Colonic mucosa (tissue), 4 donors: Measurements from ENCODE around the gene UNC13B. TPM values are rescaled to one million over a fixed set of nuclear protein-coding genes. Genes with fewer than 3 reads are reported as not detected.
"Not testable (repeated sequence)": the region's sequence is repeated elsewhere in the genome, so short reads cannot be mapped to it uniquely, and the experiment has no call there.

Experiments used
- DNase-seq: peaks from one replicate; pipeline ENCODE4 v3.0.0-alpha.2; 2020
- H3K27ac ChIP-seq: fragments of 200-600 bp; one replicate; pipeline ENCODE4 v1.8.0; 2021
- H3K27me3 ChIP-seq: fragments of 200-600 bp; one replicate; pipeline ENCODE4 v1.8.0; 2021
- H3K36me3 ChIP-seq: fragments of 200-600 bp; one replicate; pipeline ENCODE4 v1.8.0; 2021
- H3K4me1 ChIP-seq: fragments of 200-600 bp; one replicate; pipeline ENCODE4 v1.8.0; 2021; ENCODE audit warnings: mild to moderate bottlenecking
- H3K4me3 ChIP-seq: fragments of 200-600 bp; one replicate; pipeline ENCODE4 v1.8.0; 2021
- H3K9ac ChIP-seq, 2 donors: one replicate each; pipeline ENCODE4 v1.7.0; 2013; ENCODE audit warnings: control low read depth in 2 of 2, low read depth in 2 of 2, low read length in 2 of 2
- H3K9me3 ChIP-seq: fragments of 200-600 bp; one replicate; pipeline ENCODE4 v1.8.0; 2021
- CTCF ChIP-seq: fragments of 200-600 bp; IDR thresholded peaks from one replicate; pipeline ENCODE4 v1.8.0; 2022; ENCODE audit warnings: antibody characterized with exemption, mild to moderate bottlenecking
- intact Hi-C: fragments of 100-400 bp; cut with DNase I; formaldehyde crosslinking; loops from one replicate; pipeline ENCODE4 v1.14.1; 2022
- total RNA-seq, 2 donors: library from RNA; stranded (reverse); fragmentation: NEBNext Ultra II Directional in 1 of 2; extraction: Animal tissue kit (Norgen Biotek cat#: 25700) in 1 of 2; gene quantifications; one replicate each; pipeline ENCODE4 v1.2.1, GENCODE V29; 2021
- donor health status: healthy.
- donor health status: DM: no; HTN: no; CAD: no.
- donor health status: DM: no; HTN: no; CAD: no.

The UNC13B gene
- total RNA-seq, 2 donors from 2014 or later: 43.6 to 56.1 TPM

- H3K9ac ChIP-seq: no peak overlapping the region
- H3K9me3 ChIP-seq: no peaks in the 10 kb centered on the region
- H3K36me3 ChIP-seq: peaks cover 7% of the 10 kb centered on the region
- no peak for TF ChIP-seq CTCF
- intact Hi-C loops: no loop called here
- no peak overlapping the region for H3K27ac ChIP-seq
- no peaks in the 10 kb centered on the region for H3K27me3 ChIP-seq
- H3K4me1 ChIP-seq: no peaks in the 10 kb centered on the region
- no peak overlapping the region for H3K4me3 ChIP-seq
- no peak for DNase-seq
These were observed 237.0 kb downstream of the UNC13B start for GRCh38 chr9:35398651-35399335.

- no peak for DNase-seq
- H3K4me1 ChIP-seq: no peaks in the 10 kb centered on the region
- H3K9me3 ChIP-seq: no peaks in the 10 kb centered on the region
- no peak for TF ChIP-seq CTCF
- no peak overlapping the region for H3K4me3 ChIP-seq
- H3K36me3 ChIP-seq: peaks cover 3% of the 10 kb centered on the region
- H3K9ac ChIP-seq: no peak overlapping the region
- no peak overlapping the region for H3K27ac ChIP-seq
- intact Hi-C loops: no loop called here
- H3K27me3 ChIP-seq: no peaks in the 10 kb centered on the region
These were observed 243.1 kb downstream of the UNC13B start for GRCh38 chr9:35404865-35405264.

GRCh38 chr9:35406183-35406959 is 244.6 kb downstream of the UNC13B start:
- H3K9me3 ChIP-seq: no peaks in the 10 kb centered on the region
- TF ChIP-seq CTCF: no peak
- H3K4me1 ChIP-seq: no peaks in the 10 kb centered on the region
- H3K27ac ChIP-seq: no peak overlapping the region
- H3K36me3 ChIP-seq: peaks cover 3% of the 10 kb centered on the region
- H3K4me3 ChIP-seq: no peak overlapping the region
- no peaks in the 10 kb centered on the region for H3K27me3 ChIP-seq
- H3K9ac ChIP-seq: no peak overlapping the region
- intact Hi-C loops: no loop called here
- DNase-seq: peak; percentile 76

GRCh38 chr9:35407846-35408245 is 246.0 kb downstream of the UNC13B start:
- H3K27me3 ChIP-seq: no peaks in the 10 kb centered on the region
- H3K36me3 ChIP-seq: peaks cover 3% of the 10 kb centered on the region
- no peak for TF ChIP-seq CTCF
- DNase-seq: no peak
- H3K4me3 ChIP-seq: no peak overlapping the region
- no peaks in the 10 kb centered on the region for H3K9me3 ChIP-seq
- H3K27ac ChIP-seq: no peak overlapping the region
- no peak overlapping the region for H3K9ac ChIP-seq
- no peaks in the 10 kb centered on the region for H3K4me1 ChIP-seq
- intact Hi-C loops: no loop called here

- H3K36me3 ChIP-seq, H3K9me3 ChIP-seq, H3K27me3 ChIP-seq, H3K4me3 ChIP-seq, DNase-seq, H3K27ac ChIP-seq, intact Hi-C loops, H3K9ac ChIP-seq, H3K4me1 ChIP-seq: not testable (repeated sequence)
These were observed 247.6 kb downstream of the UNC13B start for GRCh38 chr9:35409434-35409833.

- no peak for TF ChIP-seq CTCF
- intact Hi-C loops: no loop called here
- H3K36me3 ChIP-seq: no peaks in the 10 kb centered on the region
- no peak overlapping the region for H3K4me3 ChIP-seq
- H3K9ac ChIP-seq: no peak overlapping the region
- H3K27me3 ChIP-seq: no peaks in the 10 kb centered on the region
- no peaks in the 10 kb centered on the region for H3K9me3 ChIP-seq
- no peak for DNase-seq
- no peaks in the 10 kb centered on the region for H3K4me1 ChIP-seq
- no peak overlapping the region for H3K27ac ChIP-seq
These were observed 253.1 kb downstream of the UNC13B start for GRCh38 chr9:35414889-35415288.
